ENCODE measurements around the gene CITED1. TPM values are rescaled to one million over a fixed set of nuclear protein-coding genes. Genes with fewer than 3 reads are reported as not detected.

CITED1 gene
- total RNA-seq, 6 experiments from 2014 or later = not detected

GRCh38 chrX:72306851-72307645, 1.3 kb upstream of the CITED1 start:
- 11% methylated on average over 17 of the region's 56 CpGs for WGBS (ENCODE audit: insufficient coverage, low coverage, low lambda C conversion rate, missing lambda C conversion rate)
- peaks cover 0 to 13% (median 3%) of the 10 kb centered on the region in 4 donors for H3K4me1 ChIP-seq
- H3K36me3 ChIP-seq = no peaks in the 10 kb centered on the region
- H3K27me3 ChIP-seq = peaks cover 0 to 5% of the 10 kb centered on the region in 2 donors
- intact Hi-C loops (cut with DNase I) = no loop called here
- H3K4me3 ChIP-seq = peak overlapping the region; percentile 31 to 55 (median 46)
- ATAC-seq (peak; percentile 76 to 80 (median 78)), DNase-seq (peak; percentile 59 to 66 (median 61))
- H3K9me3 ChIP-seq = no peaks in the 10 kb centered on the region
- TF ChIP-seq POLR2A (IDR thresholded peaks at IDR 0.05) (no peak), CTCF (IDR thresholded peaks at IDR 0.05) (no peak)
- no peak overlapping the region for H3K27ac ChIP-seq

- DNase-seq (no peak), ATAC-seq (no peak)
- 0% methylated on average over 1 of the region's 92 CpGs for WGBS (ENCODE audit: insufficient coverage, low coverage, low lambda C conversion rate, missing lambda C conversion rate)
- Histone ChIP-seq H3K9me3 (no peaks in the 10 kb centered on the region), H3K36me3 (no peaks in the 10 kb centered on the region), H3K4me1 (peaks cover 0 to 13% (median 3%) of the 10 kb centered on the region in 4 donors), H3K27me3 (peaks cover 0 to 5% of the 10 kb centered on the region in 2 donors), H3K27ac (no peak overlapping the region), H3K4me3 (peak overlapping the region; percentile 31 to 55 (median 46))
- intact Hi-C loops (cut with DNase I) = no loop called here
- no peak for TF ChIP-seq CTCF (IDR thresholded peaks at IDR 0.05)
- TF ChIP-seq POLR2A (IDR thresholded peaks at IDR 0.05) = no peak
Measured at GRCh38 chrX:72306085-72306801, 529 bp upstream of the CITED1 start.

- peaks cover 0 to 5% of the 10 kb centered on the region in 2 donors for H3K27me3 ChIP-seq
- 5% methylated on average over 14 of the region's 26 CpGs for WGBS (ENCODE audit: insufficient coverage, low coverage, low lambda C conversion rate, missing lambda C conversion rate)
- ATAC-seq = no peak
- H3K36me3 ChIP-seq = no peaks in the 10 kb centered on the region
- no peak overlapping the region for H3K27ac ChIP-seq
- no peak for TF ChIP-seq POLR2A (IDR thresholded peaks at IDR 0.05)
- no peak for TF ChIP-seq CTCF (IDR thresholded peaks at IDR 0.05)
- peaks cover 0 to 13% (median 3%) of the 10 kb centered on the region in 4 donors for H3K4me1 ChIP-seq
- no peak overlapping the region for H3K4me3 ChIP-seq
- intact Hi-C loops (cut with DNase I) = no loop called here
- no peak for DNase-seq
- no peaks in the 10 kb centered on the region for H3K9me3 ChIP-seq
Measured at GRCh38 chrX:72304877-72305276, 837 bp downstream of the CITED1 start.

- intact Hi-C loops (cut with DNase I) = no loop called here
- Histone ChIP-seq H3K4me3 (no peak overlapping the region), H3K27me3 (peaks cover 5% of the 10 kb centered on the region in 2 donors), H3K27ac (no peak overlapping the region), H3K36me3 (no peaks in the 10 kb centered on the region), H3K9me3 (no peaks in the 10 kb centered on the region), H3K4me1 (no peaks in the 10 kb centered on the region)
- 37% methylated on average over 3 of the region's 9 CpGs for WGBS (ENCODE audit: insufficient coverage, low coverage, low lambda C conversion rate, missing lambda C conversion rate)
- ATAC-seq = no peak
- TF ChIP-seq CTCF (IDR thresholded peaks at IDR 0.05) = no peak
- TF ChIP-seq POLR2A (IDR thresholded peaks at IDR 0.05) = no peak
- no peak for DNase-seq
Measured at GRCh38 chrX:72301781-72302180, 3.9 kb downstream of the CITED1 start.
